Stimulated activated CD4-positive, alpha-beta T cell treated with anti-CD3 and anti-CD28 coated beads, Interleukin-1b, Interleukin-23, amount 100 ng/mL, for 1 hour (primary cell): ENCODE measurements around the gene SPOCK3.
"Not testable (repeated sequence)": the region's sequence is repeated elsewhere in the genome, so short reads cannot be mapped to it uniquely, and the experiment has no call there.

Source experiments
- DNase-seq, 2 donors: peaks; one replicate each; pipeline ENCODE4 v3.0.0-alpha.2; 2020; ENCODE audit warnings: low read depth in 2 of 2

The SPOCK3 gene

DNA sequence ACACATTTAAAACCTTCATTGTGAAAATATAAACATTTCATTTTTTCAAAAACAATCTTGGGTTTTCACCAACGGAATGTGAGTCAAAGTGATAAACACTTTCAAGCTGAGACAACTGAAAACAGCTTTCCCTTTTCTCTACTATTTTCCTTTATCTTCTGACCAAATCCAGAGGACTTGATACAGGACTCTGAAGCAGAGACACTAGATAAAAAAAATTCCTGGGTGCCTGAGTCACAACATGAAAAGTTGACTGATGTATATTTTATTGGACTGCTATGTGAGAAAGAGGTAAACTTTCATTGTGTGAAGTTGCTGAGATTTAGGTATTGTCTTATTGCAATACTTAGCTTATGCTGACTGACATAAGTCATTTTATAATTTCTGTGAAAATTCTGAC lies 411.2 kb downstream of the SPOCK3 start:
- DNase-seq: no peak

DNA sequence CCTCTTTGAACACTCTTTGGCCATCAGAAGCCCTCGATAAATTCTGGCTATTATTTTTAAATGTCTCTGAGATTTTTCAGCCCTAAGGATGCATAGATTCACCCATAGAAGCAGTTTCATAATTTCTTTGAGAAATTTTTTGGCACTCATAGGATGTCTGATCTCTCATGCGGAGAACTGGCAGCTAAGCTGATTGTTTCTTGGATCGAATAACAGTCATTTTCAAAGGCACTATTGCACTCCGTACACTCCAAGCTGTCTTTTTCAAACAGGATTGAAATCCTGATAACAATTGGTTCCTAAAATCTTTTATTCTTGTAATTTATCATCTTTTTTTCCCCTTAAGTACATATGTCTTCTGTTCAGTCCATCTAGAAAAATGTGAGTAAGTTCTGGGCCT lies 411.9 kb downstream of the SPOCK3 start:
- DNase-seq: no peak

DNA sequence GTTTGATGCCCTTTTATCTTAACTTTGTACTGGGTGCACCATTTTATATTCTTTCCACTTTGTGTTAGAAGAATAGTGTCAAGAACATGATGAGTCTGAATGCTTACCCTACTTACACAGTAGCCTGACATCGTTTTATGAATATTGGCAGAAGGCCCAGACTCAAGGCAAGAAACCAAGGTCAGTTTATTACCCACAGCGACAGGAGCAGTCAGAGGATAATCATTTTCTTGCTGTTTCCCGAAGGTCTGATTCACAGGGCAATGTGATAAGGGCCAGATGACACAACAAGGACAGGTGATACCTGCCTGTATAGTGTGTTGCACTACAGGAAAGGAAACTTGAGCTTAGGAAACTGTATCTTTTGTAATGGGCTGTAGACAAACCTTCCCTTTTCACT lies 417.4 kb downstream of the SPOCK3 start:
- DNase-seq: no peak

DNA sequence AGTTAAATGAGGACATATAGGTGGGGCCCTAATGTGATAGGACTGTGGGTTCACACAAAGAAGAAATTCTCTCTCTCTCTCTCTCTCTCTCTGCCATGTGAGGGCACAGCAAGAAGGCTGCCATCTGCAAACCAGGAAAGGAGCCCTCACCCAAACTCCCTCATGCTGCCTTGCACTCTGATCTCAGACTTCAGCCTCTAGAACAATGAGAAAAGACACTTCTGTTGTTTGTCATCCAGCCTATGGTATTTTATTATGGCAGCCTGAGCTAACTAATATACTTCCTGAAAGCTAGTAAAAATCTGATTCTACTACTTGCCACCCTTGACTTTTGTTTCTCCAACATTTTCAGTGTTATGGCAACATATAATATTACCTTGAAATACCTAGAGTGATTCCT lies 425.9 kb downstream of the SPOCK3 start:
- no peak for DNase-seq

DNA sequence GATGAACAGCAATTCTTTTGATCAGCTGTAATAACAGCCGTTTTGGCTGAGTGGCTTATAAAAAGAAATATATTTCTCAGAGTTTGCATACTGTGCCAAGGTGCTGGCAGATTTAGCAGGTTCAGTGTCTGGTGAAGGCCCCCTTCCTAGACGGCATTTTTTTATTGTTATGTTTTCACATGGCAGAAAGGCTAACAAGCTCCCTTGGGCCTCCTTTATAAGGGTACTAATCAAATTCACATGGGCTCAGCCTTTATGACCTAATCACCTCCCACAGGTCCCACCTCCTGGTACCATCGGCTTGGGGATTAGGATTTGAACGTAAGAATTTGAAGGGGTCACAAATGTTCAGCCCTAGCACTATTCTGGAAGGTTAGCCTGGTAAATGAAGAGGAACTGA lies 431.9 kb downstream of the SPOCK3 start:
- DNase-seq: no peak

DNA sequence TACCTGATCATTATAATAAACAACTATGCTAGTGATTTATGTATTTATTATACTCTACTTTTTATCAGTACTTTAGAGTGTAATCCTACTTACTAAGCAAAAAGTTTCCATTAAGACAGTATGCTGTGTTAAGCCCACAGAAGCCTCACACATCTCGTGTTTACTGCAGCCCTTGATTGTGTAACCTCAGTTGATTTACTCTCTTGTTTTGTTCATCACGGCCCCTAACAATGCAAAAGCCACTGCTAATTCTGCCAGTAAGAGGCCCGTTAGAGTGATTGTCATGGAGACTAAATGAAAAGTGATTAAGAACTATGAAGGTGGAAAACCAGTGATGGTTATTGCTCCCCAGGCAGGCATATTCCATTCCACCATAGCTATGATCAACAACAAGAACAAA lies 436.2 kb downstream of the SPOCK3 start:
- DNase-seq: no peak

DNA sequence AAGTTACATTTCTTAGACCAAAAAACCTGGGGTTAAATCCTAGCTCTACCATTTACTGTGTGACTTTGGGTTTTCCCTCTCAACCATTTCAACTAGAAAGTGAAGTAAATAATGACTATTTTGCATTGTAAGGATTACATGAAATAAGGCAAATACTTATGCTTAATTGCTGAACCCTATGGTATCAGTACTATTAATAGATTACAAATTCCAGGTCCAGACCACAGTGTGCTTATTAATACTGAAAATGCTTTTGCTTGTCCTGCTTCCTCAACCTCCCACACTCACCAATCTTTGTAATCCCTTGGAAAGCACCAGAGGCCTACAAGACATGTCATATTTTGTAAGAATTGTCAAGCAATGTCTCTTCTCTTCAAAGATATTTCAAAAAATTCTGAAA lies 456.5 kb downstream of the SPOCK3 start:
- DNase-seq: no peak

DNA sequence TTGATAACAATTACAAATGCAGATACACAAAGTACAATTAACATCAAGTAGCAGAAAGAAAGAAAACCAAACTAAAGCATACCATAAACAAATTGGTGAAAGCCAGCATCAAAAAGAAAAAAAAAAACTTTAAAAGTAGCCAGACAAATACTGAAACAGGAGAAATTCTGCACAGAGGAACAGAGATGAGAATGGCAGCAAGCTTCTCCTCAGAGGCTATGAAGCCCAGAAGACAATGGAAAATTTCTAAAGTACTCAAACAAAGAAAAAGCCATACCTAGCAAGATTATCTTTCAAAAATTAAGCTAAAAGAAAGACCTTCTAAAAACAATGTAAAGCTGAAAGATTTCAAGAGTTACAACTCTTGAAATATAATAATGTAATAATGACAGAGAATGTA lies 471.3 kb downstream of the SPOCK3 start:
- no peak for DNase-seq

DNA sequence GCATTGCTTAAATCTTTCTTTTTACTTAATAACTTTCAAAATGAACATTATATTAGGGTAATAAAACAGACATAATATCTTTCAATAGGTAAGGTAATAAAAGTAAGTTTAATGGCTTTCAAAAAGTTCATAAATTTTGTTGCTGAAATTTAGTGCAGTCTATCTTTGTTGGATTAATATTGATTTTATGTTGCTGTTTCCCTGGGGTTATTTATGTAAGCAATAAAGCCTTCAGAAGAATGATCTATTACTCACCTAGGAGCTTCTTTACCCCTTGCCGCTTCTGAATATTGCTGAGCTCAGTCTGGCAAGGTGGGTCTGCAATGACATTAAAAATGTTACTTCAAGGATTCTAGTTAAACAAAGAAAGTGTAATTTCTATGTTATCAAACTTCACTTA lies 492.6 kb downstream of the SPOCK3 start:
- DNase-seq: no peak

DNA sequence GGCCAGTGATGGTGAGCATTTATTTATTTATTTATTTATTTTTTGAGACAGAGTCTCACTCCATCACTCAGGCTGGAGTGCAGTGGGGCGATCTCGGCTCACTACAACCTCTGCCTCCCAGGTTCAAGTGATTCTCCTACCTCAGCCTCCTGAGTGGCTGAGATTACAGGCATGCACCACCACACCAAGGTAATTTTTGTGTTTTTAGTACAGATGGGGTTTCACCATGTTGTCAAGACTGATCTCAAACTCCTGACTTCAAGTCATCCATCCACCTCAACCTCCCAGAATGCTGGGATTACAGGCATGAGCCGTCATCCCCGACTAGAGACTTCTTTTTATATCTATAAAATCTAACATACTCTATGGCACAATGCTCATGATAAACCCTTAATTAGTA lies 495.1 kb downstream of the SPOCK3 start:
- not testable (repeated sequence) for DNase-seq

DNA sequence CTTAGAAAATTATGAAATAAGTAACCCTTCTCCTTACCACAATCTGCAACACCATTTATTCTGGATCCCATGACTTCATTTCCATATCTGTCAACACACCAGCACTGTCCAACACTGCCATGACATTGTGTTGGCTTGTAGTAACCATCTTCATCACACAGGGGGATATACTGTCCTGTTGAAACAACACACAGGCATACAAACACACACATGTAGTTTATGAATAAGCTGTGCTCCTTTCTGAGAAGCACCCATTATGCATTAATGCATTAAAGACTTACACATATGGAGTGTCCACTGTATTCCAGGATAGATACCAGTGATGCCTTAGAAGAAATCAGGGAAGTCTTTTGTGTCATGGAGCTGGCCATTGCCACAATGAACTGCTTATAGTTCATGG lies 496.9 kb downstream of the SPOCK3 start:
- DNase-seq: no peak

DNA sequence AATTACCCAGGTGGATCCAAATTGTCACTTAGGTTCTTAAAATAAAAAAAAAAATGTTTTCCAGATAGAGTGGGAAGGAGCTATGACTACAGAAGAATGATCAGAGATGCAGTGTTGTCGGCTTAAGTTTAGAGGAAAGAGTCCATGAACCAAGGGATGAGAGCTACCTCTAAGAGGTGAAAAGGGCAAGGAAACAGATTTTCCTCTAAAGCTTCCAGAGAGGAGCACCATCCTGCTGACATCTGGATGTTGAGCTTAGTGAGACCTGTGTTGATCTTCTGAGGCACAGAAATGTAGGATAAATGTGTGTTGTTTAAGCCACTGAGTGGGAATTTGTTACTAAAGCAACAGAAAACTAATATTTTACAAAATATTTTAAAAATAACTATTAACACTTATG lies 498.7 kb downstream of the SPOCK3 start:
- DNase-seq: no peak

DNA sequence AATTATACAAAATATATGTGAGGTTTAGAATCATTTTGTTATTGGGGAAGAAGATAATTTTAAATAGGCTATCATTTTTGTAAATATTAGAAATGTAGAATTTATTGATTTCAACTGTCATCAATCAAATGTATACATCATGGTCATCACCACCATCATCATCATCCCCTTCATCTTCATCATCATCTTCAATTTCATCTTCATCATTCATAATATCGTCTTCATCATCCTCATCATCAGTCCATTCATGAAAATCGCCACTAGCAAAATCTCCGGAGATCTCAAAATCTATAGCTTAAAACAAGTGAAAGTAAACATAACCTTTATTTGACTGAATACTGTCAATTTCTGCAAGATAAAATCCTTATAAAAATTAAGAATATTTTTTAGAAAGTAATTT lies 499.5 kb downstream of the SPOCK3 start:
- DNase-seq: no peak

DNA sequence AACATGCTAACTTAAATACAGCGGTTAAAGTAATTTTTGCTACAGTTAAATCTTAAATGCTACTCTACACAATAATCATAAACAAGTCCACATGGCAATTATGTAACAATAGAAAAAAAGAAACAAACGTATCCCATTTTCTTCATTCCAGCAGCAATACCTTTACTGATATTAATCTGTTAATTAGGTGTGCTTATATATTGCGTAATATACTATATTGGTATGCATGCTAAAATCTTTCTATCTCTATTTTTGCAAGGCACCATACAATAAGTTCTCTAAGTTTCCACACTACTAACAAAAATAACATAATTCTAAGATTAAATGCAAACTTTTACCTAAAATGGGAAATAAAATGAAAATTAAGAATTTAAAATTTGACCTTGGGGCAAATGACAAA lies 500.6 kb downstream of the SPOCK3 start:
- no peak for DNase-seq

DNA sequence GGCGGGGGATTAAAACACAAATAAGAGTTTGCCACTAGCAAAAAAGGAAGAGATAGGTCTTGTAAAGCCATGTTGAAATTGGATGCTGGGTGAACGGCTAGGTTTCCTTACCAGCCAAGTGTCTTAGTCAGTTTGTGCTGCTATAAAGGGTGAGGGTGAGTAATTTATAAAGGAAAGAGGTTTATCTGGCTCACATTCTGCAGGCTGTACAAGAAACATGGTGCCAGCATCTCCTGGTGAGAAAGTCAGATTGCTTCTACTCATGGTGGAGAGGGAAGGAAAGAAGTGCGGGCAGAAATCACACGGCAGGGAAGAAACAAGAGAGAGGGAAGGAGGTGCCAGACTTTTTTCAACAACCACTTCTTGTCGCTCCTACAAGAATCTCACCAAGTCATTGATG lies 507.5 kb downstream of the SPOCK3 start:
- no peak for DNase-seq

DNA sequence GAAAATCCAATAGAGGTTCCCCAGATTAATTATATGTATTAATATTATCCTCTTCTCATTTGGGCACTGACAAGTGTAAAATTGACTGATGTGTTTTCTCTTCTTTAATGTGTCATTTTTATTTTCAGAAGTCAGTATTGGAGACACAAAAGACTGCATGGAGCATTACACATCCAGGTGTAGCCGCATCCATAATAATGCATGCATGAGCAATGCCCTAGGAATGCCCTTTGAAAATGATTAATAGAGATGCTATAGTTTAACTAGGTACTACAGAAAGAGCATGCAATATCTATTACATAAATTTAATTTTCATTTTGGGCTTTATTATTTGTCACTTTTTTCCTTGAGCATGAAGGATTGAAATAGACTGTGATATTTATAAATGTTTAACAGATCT lies 509.9 kb downstream of the SPOCK3 start:
- no peak for DNase-seq

DNA sequence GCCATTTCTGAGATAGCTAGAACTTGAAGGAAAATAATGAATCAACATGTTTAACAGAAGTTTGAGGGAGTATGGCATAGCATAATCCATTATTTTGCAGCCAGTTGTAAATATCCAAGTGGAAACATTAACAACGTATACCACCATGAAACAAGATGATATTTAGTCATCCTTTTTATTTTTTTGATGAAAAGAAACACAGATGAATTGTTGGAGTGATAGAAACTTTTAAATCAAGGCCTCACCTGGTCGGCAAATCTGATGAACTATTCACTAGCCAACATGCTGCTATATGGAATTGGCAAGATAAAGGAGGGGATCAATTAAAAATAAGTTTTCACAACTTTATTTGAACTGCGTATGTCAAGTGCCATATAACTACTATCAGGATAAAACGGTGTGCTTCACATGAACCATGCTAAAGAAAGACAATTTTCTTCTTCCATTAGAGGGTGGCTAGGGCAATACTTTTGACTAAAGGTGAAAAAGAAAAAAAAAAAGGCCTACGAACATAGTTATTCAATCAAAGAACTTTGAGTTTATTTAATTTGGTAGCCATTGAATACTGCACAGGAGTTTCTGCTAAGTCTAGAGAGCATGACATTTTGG lies 510.7 kb downstream of the SPOCK3 start:
- DNase-seq: no peak

DNA sequence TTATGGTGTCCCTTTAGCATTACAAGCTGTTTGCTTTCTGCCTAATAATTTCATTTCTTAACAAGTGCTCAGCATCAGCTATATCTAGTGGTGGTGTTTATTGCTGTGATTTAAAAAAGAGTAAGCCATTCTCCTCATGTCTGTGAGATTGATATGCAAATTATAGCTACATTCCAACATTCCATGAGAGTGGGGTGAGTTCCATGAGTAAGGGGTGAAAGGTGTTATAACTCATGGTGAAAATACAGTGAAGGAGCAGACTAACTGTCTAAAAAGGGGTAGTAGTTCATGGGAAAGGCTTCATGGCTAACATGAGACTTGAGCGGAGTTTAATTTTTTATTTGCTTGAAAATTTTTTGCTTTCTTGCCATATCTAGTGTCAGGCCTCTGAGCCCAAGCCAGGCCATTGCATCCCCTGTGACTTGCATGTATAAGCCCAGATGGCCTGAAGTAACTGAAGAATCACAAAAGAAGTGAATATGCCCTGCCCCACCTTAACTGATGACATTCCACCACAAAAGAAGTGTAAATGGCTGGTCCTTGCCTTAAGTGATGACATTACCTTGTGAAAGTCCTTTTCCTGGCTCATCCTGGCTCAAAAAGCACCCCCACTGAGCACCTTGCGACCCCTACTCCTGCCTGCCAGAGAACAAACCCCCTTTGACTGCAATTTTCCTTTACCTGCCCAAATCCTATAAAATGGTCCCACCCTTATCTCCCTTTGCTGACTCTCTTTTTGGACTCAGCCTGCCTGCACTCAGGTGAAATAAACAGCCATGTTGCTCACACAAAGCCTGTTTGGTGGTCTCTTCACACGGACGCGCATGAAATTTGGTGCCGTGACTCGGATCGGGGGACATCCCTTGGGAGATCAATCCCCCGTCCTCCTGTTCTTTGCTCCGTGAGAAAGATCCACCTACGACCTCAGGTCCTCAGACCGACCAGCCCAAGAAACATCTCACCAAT lies 518.3 kb downstream of the SPOCK3 start:
- DNase-seq: not testable (repeated sequence)

DNA sequence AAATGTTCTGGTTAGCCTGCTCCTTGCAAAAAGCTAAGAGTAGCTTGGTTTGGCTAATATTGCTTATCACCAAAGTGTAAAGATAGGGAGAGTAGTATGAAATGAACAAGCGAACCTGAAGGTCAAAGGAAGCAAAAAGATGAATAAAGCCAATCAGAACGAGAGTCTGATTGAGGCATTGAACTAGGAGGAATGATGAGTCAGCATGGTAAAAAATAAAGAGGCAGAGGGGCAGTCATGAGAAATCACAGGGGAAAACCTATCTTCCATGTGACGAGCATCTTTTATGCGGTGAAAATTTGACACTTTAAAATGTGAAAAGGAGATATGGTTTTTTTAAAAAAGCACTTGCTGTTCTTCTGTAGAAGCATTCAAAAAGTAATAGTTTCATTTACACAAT lies 533.7 kb downstream of the SPOCK3 start:
- DNase-seq: no peak

DNA sequence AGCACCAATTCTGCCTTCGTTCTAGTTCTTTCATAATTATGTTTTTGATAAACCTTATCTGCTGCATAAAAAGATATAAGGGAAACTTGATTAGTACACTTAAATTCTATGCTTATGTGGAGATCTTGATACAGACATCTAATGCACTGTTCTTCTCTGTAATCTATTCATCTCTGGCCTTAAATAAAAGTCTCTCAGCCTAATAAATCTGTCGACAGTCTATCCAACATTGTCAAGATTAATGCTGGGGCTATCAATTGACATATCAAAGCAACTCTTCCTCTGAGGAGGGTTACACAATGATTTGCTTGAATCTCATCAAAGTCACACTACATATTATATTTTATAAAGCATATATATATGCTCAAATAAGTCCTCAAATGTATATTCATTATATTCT lies 545.5 kb downstream of the SPOCK3 start:
- no peak for DNase-seq

DNA sequence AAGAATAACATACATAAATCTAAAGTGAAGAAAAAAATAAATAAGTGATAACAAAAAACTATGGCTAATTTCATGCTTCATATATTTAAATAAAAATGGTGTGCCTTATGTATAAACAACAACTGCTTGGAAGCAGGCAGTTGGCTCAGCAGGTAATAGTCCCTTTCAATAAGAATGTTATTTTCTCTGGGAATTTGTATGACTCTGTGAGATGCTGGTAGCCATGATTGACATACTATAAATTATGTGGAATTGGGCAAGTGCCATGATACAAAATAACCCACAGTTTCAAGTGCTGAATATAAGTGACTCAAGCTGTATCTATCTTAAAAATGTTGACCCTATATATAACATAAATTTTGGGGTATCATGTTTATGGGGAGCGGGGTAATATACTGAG lies 546.5 kb downstream of the SPOCK3 start:
- DNase-seq: no peak
